Mammary epithelial cell (primary cell): ENCODE results near the gene VAV3.

Source experiments
- EZH2 ChIP-seq: IDR thresholded peaks from 2 replicates; pipeline ENCODE4 v1.6.1; 2012; ENCODE audit warnings: low read length, inconsistent platforms, borderline replicate concordance
- TF ChIP-seq, protein P1 (sequence below), 2 donors: IDR thresholded peaks in 1 of 2; conservative IDR thresholded peaks in 1 of 2; 2 replicates each; pipeline ENCODE4 v1.5.1; 2011 to 2012; ENCODE audit warnings: inconsistent platforms in 2 of 2, low read length in 2 of 2, mild to moderate bottlenecking in 2 of 2, control low read depth in 1 of 2, low read depth in 1 of 2; ENCODE audit not compliant: insufficient read depth in 1 of 2; ENCODE audit errors: extremely low read depth in 1 of 2

DNA sequence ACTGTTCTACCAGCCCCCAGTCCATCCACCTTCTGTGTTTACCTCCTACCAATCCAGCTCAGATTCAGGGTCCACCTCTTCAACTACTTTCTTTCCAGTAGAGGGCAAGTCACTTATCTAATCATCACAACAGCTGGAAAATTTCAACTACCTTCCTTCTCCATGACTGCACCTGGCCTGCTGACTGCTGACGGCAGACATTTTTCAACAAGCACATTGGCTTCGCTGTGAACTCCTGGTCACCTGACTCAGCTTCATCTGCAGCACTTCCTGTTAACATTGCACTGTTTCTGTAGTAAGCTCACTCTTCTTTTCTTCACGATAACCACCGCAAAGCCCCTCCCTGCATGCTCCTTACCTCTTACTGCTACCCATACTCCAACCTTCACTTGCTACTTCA is 418.4 kb downstream of the VAV3 start:
- TF ChIP-seq, protein P1, sequence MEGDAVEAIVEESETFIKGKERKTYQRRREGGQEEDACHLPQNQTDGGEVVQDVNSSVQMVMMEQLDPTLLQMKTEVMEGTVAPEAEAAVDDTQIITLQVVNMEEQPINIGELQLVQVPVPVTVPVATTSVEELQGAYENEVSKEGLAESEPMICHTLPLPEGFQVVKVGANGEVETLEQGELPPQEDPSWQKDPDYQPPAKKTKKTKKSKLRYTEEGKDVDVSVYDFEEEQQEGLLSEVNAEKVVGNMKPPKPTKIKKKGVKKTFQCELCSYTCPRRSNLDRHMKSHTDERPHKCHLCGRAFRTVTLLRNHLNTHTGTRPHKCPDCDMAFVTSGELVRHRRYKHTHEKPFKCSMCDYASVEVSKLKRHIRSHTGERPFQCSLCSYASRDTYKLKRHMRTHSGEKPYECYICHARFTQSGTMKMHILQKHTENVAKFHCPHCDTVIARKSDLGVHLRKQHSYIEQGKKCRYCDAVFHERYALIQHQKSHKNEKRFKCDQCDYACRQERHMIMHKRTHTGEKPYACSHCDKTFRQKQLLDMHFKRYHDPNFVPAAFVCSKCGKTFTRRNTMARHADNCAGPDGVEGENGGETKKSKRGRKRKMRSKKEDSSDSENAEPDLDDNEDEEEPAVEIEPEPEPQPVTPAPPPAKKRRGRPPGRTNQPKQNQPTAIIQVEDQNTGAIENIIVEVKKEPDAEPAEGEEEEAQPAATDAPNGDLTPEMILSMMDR (conservative IDR thresholded peaks at IDR 0.05 in 1 of 2, IDR thresholded peaks at IDR 0.05 in 1 of 2; ENCODE audit: extremely low read depth in 1 of 2, insufficient read depth in 1 of 2, low read depth in 1 of 2, low read length in 2 of 2): no peak
- TF ChIP-seq EZH2: no peak
